ENCODE results near the gene SPIRE1. TPM values are rescaled to one million over a fixed set of nuclear protein-coding genes. Genes with fewer than 3 reads are reported as not detected.

SPIRE1 gene
- total and polyA plus RNA-seq, 3 experiments from 2014 or later = 2.2 to 9.9 (median 8.1) TPM

DNA sequence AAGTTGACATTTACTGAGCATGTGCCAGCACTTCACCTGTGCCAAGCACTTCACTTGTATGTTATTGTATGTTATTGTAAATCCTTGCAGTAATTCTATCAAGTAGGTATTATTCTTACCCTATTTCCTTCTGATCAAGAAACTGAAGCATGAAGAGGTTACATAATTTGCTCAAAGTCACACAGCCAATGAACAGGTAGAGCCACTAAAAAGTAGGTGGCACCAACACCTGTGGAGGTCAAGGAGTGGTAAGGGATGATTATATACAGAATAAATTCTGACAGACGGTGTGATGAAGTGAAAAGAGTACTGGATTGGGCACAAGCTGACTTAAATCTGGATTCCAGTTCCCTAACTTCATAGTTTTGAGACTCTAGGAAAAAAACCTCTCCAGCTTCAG lies 71.0 kb downstream of the SPIRE1 start:
- Histone ChIP-seq H3K27ac (ENCODE audit: low read depth, low read length) (no peak overlapping the region), H3K4me1 (ENCODE audit: insufficient read depth, low read length) (no peaks in the 10 kb centered on the region), H3K4me3 (ENCODE audit: low read length) (no peak overlapping the region), H3K9me3 (ENCODE audit: low read length) (no peaks in the 10 kb centered on the region), H3K27me3 (ENCODE audit: insufficient read depth, low read length, poor library complexity, severe bottlenecking) (no peaks in the 10 kb centered on the region), H3K36me3 (ENCODE audit: insufficient read depth, low read length) (no peaks in the 10 kb centered on the region)
- no peaks in the 10 kb centered on the region for H3K4me1 Mint-ChIP-seq
- ChIA-PET CTCF (no interaction called here), POLR2A (no interaction called here)
- peaks cover 0 to 5% (median 0%) of the 10 kb centered on the region in 3 donors for H3K36me3 Mint-ChIP-seq
- no peak overlapping the region for H3K4me3 Mint-ChIP-seq
- H3K27ac Mint-ChIP-seq = no peak overlapping the region
- no peaks in the 10 kb centered on the region for H3K9me3 Mint-ChIP-seq
- H3K27me3 Mint-ChIP-seq = peaks cover 3% of the 10 kb centered on the region in 2 donors
- DNase-seq = no peak

DNA sequence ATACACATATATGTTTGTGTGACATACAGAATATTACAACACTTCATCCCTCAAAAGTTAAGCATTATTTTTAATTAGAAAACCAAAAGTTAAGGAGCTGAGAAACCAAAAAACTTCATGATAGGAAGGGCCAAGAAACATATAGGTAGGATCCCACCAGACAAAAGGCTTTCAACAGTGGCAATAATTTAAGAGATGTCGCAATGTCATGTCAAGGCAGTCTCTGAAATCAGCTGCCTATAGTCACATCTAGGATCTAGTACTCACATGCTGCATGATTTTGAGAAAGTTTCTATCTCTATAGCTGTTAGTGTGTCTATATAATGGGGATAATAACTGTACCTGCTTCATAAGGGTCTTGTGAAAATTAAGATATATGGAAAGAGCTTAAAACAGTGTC lies 72.7 kb downstream of the SPIRE1 start:
- H3K27ac ChIP-seq (ENCODE audit: low read depth, low read length) = no peak overlapping the region

GRCh38 chr18:12580630-12581342 lies 77.1 kb downstream of the SPIRE1 start:
- Mint-ChIP-seq H3K9me3 (peaks cover 0 to 11% (median 0%) of the 10 kb centered on the region in 5 donors), H3K4me3 (no peak overlapping the region), H3K27me3 (peaks cover 0 to 3% of the 10 kb centered on the region in 2 donors), H3K4me1 (no peaks in the 10 kb centered on the region), H3K36me3 (peaks cover 0 to 1% (median 0%) of the 10 kb centered on the region in 3 donors), H3K27ac (no peak overlapping the region)
- POLR2A ChIA-PET = no interaction called here
- Histone ChIP-seq H3K27ac (ENCODE audit: low read depth, low read length) (no peak overlapping the region), H3K4me3 (ENCODE audit: low read length) (no peak overlapping the region), H3K9me3 (ENCODE audit: low read length) (no peaks in the 10 kb centered on the region), H3K4me1 (ENCODE audit: insufficient read depth, low read length) (no peaks in the 10 kb centered on the region), H3K27me3 (ENCODE audit: insufficient read depth, low read length, poor library complexity, severe bottlenecking) (no peaks in the 10 kb centered on the region), H3K36me3 (ENCODE audit: insufficient read depth, low read length) (no peaks in the 10 kb centered on the region)
- CTCF ChIA-PET = no interaction called here
- DNase-seq = no peak

More for the DNA sequence above, 72.7 kb downstream of the SPIRE1 start:
- Mint-ChIP-seq H3K4me1 (no peaks in the 10 kb centered on the region), H3K4me3 (no peak overlapping the region), H3K36me3 (peaks cover 0 to 1% (median 0%) of the 10 kb centered on the region in 3 donors), H3K27ac (no peak overlapping the region), H3K27me3 (peaks cover 3% of the 10 kb centered on the region in 2 donors), H3K9me3 (no peaks in the 10 kb centered on the region)
- Histone ChIP-seq H3K4me3 (ENCODE audit: low read length) (no peak overlapping the region), H3K4me1 (ENCODE audit: insufficient read depth, low read length) (no peaks in the 10 kb centered on the region), H3K27me3 (ENCODE audit: insufficient read depth, low read length, poor library complexity, severe bottlenecking) (no peaks in the 10 kb centered on the region), H3K9me3 (ENCODE audit: low read length) (no peaks in the 10 kb centered on the region), H3K36me3 (ENCODE audit: insufficient read depth, low read length) (no peaks in the 10 kb centered on the region)
- POLR2A ChIA-PET = no interaction called here
- CTCF ChIA-PET = no interaction called here
- DNase-seq = no peak

- no peak overlapping the region for H3K27ac Mint-ChIP-seq
- H3K4me3 ChIP-seq (ENCODE audit: low read length) = no peak overlapping the region
- H3K36me3 ChIP-seq (ENCODE audit: insufficient read depth, low read length) = no peaks in the 10 kb centered on the region
- no peaks in the 10 kb centered on the region for H3K27me3 ChIP-seq (ENCODE audit: insufficient read depth, low read length, poor library complexity, severe bottlenecking)
- CTCF ChIA-PET = no interaction called here
- H3K4me3 Mint-ChIP-seq = no peak overlapping the region
- no peaks in the 10 kb centered on the region for H3K4me1 ChIP-seq (ENCODE audit: insufficient read depth, low read length)
- peaks cover 0 to 12% (median 0%) of the 10 kb centered on the region in 5 donors for H3K9me3 Mint-ChIP-seq
- no peak for DNase-seq
- H3K9me3 ChIP-seq (ENCODE audit: low read length) = no peaks in the 10 kb centered on the region
- POLR2A ChIA-PET = no interaction called here
- peaks cover 0 to 3% of the 10 kb centered on the region in 2 donors for H3K27me3 Mint-ChIP-seq
- H3K4me1 Mint-ChIP-seq = no peaks in the 10 kb centered on the region
- H3K36me3 Mint-ChIP-seq = peaks cover 0 to 2% (median 1%) of the 10 kb centered on the region in 3 donors
- no peak overlapping the region for H3K27ac ChIP-seq (ENCODE audit: low read depth, low read length)
These were observed 78.1 kb downstream of the SPIRE1 start for GRCh38 chr18:12579775-12580174.

DNA sequence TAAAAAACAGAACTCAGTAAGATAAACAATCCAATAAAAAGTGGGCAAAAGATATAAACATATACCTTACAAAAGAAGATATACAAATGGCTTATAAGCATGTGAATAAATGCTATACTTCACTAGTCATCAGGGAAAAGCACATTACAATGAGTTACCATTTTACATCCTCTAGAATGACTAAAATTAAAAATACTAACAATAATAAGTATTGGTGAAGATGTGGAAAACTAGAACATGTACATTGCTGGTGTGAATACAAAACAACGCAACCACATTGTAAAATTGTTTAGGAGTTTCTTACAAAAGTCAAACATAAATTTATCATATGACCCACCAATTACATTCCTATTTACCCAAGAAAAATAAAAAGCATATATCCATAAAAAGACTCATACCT lies 80.1 kb downstream of the SPIRE1 start:
- no peak for DNase-seq
- H3K36me3 ChIP-seq (ENCODE audit: insufficient read depth, low read length) = no peaks in the 10 kb centered on the region
- Mint-ChIP-seq H3K27ac (no peak overlapping the region), H3K4me1 (no peaks in the 10 kb centered on the region), H3K9me3 (peaks cover 0 to 12% (median 0%) of the 10 kb centered on the region in 5 donors), H3K27me3 (peaks cover 0 to under 1% of the 10 kb centered on the region in 2 donors), H3K4me3 (no peak overlapping the region), H3K36me3 (peaks cover 0 to 8% (median 1%) of the 10 kb centered on the region in 3 donors)
- H3K4me1 ChIP-seq (ENCODE audit: insufficient read depth, low read length) = no peaks in the 10 kb centered on the region
- no peaks in the 10 kb centered on the region for H3K9me3 ChIP-seq (ENCODE audit: low read length)
- POLR2A ChIA-PET = no interaction called here
- no peak overlapping the region for H3K4me3 ChIP-seq (ENCODE audit: low read length)
- CTCF ChIA-PET = interaction anchor here (0.6 kb wide), 1 partner anchor 137 kb away, joined by 3 read pairs; no protein-coding TSS in a partner anchor
- no peaks in the 10 kb centered on the region for H3K27me3 ChIP-seq (ENCODE audit: insufficient read depth, low read length, poor library complexity, severe bottlenecking)
- H3K27ac ChIP-seq (ENCODE audit: low read depth, low read length) = no peak overlapping the region

DNA sequence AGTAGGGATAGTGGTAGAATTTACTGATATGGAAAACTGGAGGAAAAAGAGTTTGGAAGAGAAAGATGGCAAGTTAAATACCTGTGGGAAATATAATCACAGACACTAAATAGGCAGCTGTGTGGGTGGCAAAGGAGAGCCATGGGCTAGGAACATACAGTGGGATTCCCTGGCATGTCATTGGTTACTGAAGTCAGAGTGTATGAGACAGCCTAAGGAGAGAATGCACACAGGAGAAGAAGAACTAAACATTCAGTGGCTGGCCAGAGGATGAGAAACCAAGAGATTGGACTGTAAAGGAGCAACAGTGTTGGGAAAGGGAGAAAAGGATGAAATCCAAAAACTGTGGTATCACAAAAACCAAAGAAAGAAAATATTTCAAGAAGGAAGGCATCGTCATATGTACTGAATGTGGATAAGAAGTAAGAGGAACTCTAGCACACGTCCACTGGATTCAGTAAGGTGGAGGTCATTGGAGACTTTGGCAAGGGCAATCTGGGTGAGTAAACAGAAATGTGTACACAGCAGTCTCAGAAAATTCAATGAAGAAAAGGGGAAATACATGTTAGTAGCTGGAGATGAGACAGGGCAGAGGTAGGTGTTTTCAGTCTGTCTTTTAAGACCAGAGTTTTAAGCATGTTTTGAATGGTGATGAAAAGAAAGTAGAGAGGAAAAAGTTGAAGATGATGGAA lies 83.3 kb downstream of the SPIRE1 start:
- DNase-seq = no peak
- Histone ChIP-seq H3K4me3 (ENCODE audit: low read length) (no peak overlapping the region), H3K27me3 (ENCODE audit: insufficient read depth, low read length, poor library complexity, severe bottlenecking) (no peaks in the 10 kb centered on the region), H3K4me1 (ENCODE audit: insufficient read depth, low read length) (no peaks in the 10 kb centered on the region), H3K27ac (ENCODE audit: low read depth, low read length) (no peak overlapping the region), H3K9me3 (ENCODE audit: low read length) (no peaks in the 10 kb centered on the region), H3K36me3 (ENCODE audit: insufficient read depth, low read length) (no peaks in the 10 kb centered on the region)
- H3K4me1 Mint-ChIP-seq = no peaks in the 10 kb centered on the region
- H3K27ac Mint-ChIP-seq = no peak overlapping the region
- ChIA-PET POLR2A (no interaction called here), CTCF (no interaction called here)
- peaks cover 0 to 6% of the 10 kb centered on the region in 2 donors for H3K27me3 Mint-ChIP-seq
- H3K36me3 Mint-ChIP-seq = peaks cover 0 to 8% (median 0%) of the 10 kb centered on the region in 3 donors
- no peak overlapping the region for H3K4me3 Mint-ChIP-seq
- H3K9me3 Mint-ChIP-seq = peaks cover 0 to 10% (median 0%) of the 10 kb centered on the region in 5 donors

- no peak overlapping the region for H3K27ac Mint-ChIP-seq
- Histone ChIP-seq H3K27me3 (ENCODE audit: insufficient read depth, low read length, poor library complexity, severe bottlenecking) (no peaks in the 10 kb centered on the region), H3K27ac (ENCODE audit: low read depth, low read length) (no peak overlapping the region), H3K4me3 (ENCODE audit: low read length) (no peak overlapping the region), H3K9me3 (ENCODE audit: low read length) (no peaks in the 10 kb centered on the region), H3K4me1 (ENCODE audit: insufficient read depth, low read length) (no peaks in the 10 kb centered on the region), H3K36me3 (ENCODE audit: insufficient read depth, low read length) (no peaks in the 10 kb centered on the region)
- ChIA-PET POLR2A (no interaction called here), CTCF (no interaction called here)
- peaks cover 0 to 8% (median 0%) of the 10 kb centered on the region in 3 donors for H3K36me3 Mint-ChIP-seq
- no peaks in the 10 kb centered on the region for H3K4me1 Mint-ChIP-seq
- no peak for DNase-seq
- H3K4me3 Mint-ChIP-seq = no peak overlapping the region
- H3K9me3 Mint-ChIP-seq = peaks cover 0 to 6% (median 0%) of the 10 kb centered on the region in 5 donors
- H3K27me3 Mint-ChIP-seq = peaks cover 0 to 6% of the 10 kb centered on the region in 2 donors
These were observed 86.3 kb downstream of the SPIRE1 start for GRCh38 chr18:12571630-12572029.

DNA sequence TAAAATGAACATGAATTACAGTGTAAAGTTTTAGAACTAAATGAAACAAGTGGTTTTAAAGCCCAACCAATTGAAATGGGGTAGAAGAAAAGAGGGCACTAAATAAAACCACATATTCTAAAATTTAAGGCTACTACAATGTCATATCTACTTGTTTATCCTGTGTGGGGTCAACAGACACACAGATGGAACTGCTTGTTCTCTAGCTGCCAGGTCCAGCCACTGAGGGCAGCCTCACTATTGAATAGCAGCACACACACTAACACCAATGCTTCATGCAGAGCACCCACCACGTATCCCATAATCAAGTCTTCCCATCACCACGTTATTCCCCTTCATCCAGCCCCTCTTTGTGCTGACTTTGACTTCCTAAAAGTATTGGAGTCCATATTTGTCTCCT lies 88.1 kb downstream of the SPIRE1 start:
- DNase-seq = no peak
- Histone ChIP-seq H3K27ac (ENCODE audit: low read depth, low read length) (no peak overlapping the region), H3K9me3 (ENCODE audit: low read length) (no peaks in the 10 kb centered on the region), H3K4me3 (ENCODE audit: low read length) (no peak overlapping the region), H3K36me3 (ENCODE audit: insufficient read depth, low read length) (no peaks in the 10 kb centered on the region), H3K4me1 (ENCODE audit: insufficient read depth, low read length) (no peaks in the 10 kb centered on the region), H3K27me3 (ENCODE audit: insufficient read depth, low read length, poor library complexity, severe bottlenecking) (no peaks in the 10 kb centered on the region)
- Mint-ChIP-seq H3K36me3 (peaks cover 0 to 10% (median 0%) of the 10 kb centered on the region in 3 donors), H3K27me3 (peaks cover 0 to 10% of the 10 kb centered on the region in 2 donors), H3K4me1 (no peaks in the 10 kb centered on the region), H3K4me3 (no peak overlapping the region), H3K27ac (peak overlapping the region in 1 of 8 donors; percentile 56), H3K9me3 (peaks cover 0 to under 1% (median 0%) of the 10 kb centered on the region in 5 donors)
- ChIA-PET CTCF (no interaction called here), POLR2A (no interaction called here)
